Osteocyte (in vitro differentiated cells): ENCODE data around the gene TPI1. TPM values are rescaled to one million over a fixed set of nuclear protein-coding genes. Genes with fewer than 3 reads are reported as not detected.

Source experiments
- DNase-seq: peaks from one replicate; pipeline ENCODE4 v3.0.0; 2021; ENCODE audit warnings: mixed read lengths; ENCODE audit not compliant: unreplicated experiment; ENCODE audit errors: extremely low spot score
- H3K27ac Mint-ChIP-seq: one replicate; pipeline ENCODE4 v1.8.0; 2021; ENCODE audit warnings: mild to moderate bottlenecking, mixed read lengths; ENCODE audit not compliant: unreplicated experiment
- H3K27me3 Mint-ChIP-seq: one replicate; pipeline ENCODE4 v1.8.0; 2021; ENCODE audit warnings: mixed read lengths; ENCODE audit not compliant: unreplicated experiment
- H3K36me3 Mint-ChIP-seq: one replicate; pipeline ENCODE4 v1.8.0; 2021; ENCODE audit warnings: mixed read lengths; ENCODE audit not compliant: unreplicated experiment
- H3K4me1 Mint-ChIP-seq: one replicate; pipeline ENCODE4 v1.8.0; 2021; ENCODE audit warnings: mixed read lengths; ENCODE audit not compliant: unreplicated experiment
- H3K4me3 Mint-ChIP-seq: one replicate; pipeline ENCODE4 v1.8.0; 2021; ENCODE audit warnings: mild to moderate bottlenecking, moderate library complexity, mixed read lengths; ENCODE audit not compliant: unreplicated experiment
- H3K9me3 Mint-ChIP-seq: one replicate; pipeline ENCODE4 v1.8.0; 2021; ENCODE audit warnings: mixed read lengths; ENCODE audit not compliant: unreplicated experiment
- CTCF ChIP-seq: fragments of 200-600 bp; sonication (generic); IDR thresholded peaks from 2 replicates; pipeline ENCODE4 v1.5.0; 2021; ENCODE audit warnings: antibody characterized with exemption, mild to moderate bottlenecking, moderate library complexity
- total RNA-seq: library from RNA; stranded (reverse); gene quantifications from 2 replicates; pipeline ENCODE4 v1.2.1, GENCODE V29; 2021

TPI1 gene
- total RNA-seq, 1 donor from 2014 or later: 408 TPM

DNA sequence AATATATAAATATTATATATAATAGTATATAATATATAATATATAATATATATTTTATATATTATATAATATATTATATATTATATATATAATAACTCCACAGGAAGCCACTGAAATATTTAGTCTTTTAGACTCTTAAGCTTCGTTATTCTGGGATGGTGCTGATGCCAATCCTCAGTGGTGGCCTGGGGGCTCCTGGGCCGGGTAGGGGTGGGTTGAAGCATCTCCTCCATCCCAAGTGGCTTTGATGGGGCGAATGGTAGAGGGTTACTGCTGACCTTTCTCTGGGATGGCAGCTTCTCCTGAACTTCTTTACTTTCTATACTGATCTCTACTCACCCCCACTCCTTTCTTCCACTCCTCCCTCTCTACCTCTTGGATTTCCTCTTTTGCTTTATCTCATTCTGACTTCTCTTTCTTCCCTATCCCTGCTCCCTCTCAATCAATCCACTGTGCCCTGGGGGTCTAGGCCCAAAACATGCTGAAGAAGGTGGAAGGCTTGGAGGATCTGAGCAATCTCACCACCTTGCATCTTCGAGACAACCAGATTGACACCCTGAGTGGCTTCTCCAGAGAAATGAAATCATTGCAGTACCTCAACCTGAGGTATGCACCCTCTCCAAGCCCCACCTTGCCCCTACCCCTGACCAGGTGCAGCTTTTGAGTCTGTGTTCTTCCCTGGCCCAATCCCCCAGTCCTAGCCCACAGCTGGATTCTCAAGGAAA, 42.3 kb downstream of the TPI1 start:
- H3K27me3 Mint-ChIP-seq: no peaks in the 10 kb centered on the region
- H3K9me3 Mint-ChIP-seq: no peaks in the 10 kb centered on the region
- no peak for DNase-seq
- no peak for TF ChIP-seq CTCF
- H3K4me3 Mint-ChIP-seq: no peak overlapping the region
- H3K27ac Mint-ChIP-seq: no peak overlapping the region
- peaks cover 7% of the 10 kb centered on the region for H3K4me1 Mint-ChIP-seq
- H3K36me3 Mint-ChIP-seq: no peaks in the 10 kb centered on the region

GRCh38 chr12:6912164-6912935, 45.0 kb downstream of the TPI1 start:
- H3K4me3 Mint-ChIP-seq: no peak overlapping the region

DNA sequence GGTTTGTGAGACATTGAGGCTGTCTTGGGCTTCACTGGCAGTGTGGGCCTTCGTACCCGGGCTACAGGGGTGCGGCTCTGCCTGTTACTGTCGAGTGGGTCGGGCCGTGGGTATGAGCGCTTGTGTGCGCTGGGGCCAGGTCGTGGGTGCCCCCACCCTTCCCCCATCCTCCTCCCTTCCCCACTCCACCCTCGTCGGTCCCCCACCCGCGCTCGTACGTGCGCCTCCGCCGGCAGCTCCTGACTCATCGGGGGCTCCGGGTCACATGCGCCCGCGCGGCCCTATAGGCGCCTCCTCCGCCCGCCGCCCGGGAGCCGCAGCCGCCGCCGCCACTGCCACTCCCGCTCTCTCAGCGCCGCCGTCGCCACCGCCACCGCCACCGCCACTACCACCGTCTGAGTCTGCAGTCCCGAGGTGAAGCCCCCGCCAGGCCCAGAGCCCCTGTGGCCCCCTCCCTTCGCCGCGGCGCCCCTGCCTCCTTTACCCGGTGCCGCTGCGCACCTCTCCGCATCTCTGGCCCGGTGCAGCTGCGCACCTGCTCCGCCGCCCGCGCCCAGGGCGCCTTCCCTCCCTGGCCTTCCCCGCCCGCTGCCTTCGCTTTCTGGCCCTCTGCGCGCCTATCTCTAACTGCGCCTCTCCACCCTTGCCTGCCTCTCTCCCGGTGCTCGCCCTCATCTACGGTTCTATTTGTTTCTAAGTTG, 47.1 kb downstream of the TPI1 start, which contains the start of gene ENO2:
Gene ENO2, plus strand, starts transcription at position 335 of the 701 bp plus-strand sequence. CDS start 1,253 bp downstream, outside the sequence.
- Mint-ChIP-seq H3K4me1 (peaks cover 18% of the 10 kb centered on the region), H3K27ac (peak within 1 kb of the TSS; percentile 11), H3K27me3 (no peaks in the 10 kb centered on the region), H3K4me3 (peak within 1 kb of the TSS; percentile 81), H3K36me3 (peaks cover 4% of the 10 kb centered on the region), H3K9me3 (no peaks in the 10 kb centered on the region)
- TF ChIP-seq CTCF: no peak
- peak; percentile 90 for DNase-seq

More at GRCh38 chr12:6912164-6912935, 45.0 kb downstream of the TPI1 start:
- H3K9me3 Mint-ChIP-seq: no peaks in the 10 kb centered on the region
- TF ChIP-seq CTCF: no peak
- H3K36me3 Mint-ChIP-seq: peaks cover 1% of the 10 kb centered on the region
- DNase-seq: no peak
- peaks cover 18% of the 10 kb centered on the region for H3K4me1 Mint-ChIP-seq
- H3K27ac Mint-ChIP-seq: no peak overlapping the region
- H3K27me3 Mint-ChIP-seq: no peaks in the 10 kb centered on the region

DNA sequence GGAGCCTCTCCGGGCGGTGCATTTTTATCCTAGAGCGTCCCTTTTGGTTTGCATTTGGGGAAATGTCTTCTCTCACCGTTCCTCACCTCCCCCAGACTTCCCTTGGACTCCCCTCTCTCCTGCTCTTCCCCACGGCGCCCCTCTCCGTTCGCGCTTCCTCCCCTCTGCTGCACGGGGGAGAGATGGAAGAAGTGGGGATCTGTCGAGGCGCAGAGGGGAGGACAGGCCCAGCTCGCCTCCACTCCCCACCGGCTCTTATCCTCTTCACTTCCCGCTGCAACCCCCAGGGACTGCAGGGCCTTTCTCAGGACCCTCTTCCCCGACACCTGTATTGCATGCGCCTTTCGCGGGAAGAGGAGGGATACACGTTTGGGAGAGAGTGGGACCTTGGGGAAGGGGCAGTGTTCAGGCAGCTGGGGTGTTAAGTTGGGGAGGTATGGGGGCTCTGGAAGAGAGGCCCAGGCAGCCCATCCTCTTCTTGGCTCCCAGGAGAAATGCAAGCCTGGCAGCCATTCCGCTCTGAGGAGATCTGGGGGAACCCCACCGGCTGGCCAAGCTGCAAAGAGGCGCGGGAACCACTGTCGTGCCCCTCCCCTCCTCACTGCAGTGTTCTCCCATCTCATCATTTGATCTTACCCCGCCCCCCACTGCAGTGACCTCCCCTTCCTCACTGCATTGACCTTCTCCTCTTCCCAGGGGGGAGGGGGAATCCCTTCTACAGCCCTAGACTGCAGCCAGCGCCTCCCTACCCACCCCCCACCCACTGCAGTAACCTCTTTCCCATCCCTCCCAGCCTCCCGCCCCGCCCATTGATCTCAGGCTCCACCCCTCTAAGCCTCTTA, 47.8 kb downstream of the TPI1 start:
- peak overlapping the region; percentile 81 for H3K4me3 Mint-ChIP-seq
- DNase-seq: no peak
- TF ChIP-seq CTCF: no peak
- no peaks in the 10 kb centered on the region for H3K9me3 Mint-ChIP-seq
- peak overlapping the region; percentile 11 for H3K27ac Mint-ChIP-seq
- peaks cover 18% of the 10 kb centered on the region for H3K4me1 Mint-ChIP-seq
- no peaks in the 10 kb centered on the region for H3K27me3 Mint-ChIP-seq
- peaks cover 4% of the 10 kb centered on the region for H3K36me3 Mint-ChIP-seq
